ENCODE data around the gene TMEM47.
A peak's percentile ranks its signal among the peaks of the same experiment; 100 is the strongest.

Gene TMEM47

DNA sequence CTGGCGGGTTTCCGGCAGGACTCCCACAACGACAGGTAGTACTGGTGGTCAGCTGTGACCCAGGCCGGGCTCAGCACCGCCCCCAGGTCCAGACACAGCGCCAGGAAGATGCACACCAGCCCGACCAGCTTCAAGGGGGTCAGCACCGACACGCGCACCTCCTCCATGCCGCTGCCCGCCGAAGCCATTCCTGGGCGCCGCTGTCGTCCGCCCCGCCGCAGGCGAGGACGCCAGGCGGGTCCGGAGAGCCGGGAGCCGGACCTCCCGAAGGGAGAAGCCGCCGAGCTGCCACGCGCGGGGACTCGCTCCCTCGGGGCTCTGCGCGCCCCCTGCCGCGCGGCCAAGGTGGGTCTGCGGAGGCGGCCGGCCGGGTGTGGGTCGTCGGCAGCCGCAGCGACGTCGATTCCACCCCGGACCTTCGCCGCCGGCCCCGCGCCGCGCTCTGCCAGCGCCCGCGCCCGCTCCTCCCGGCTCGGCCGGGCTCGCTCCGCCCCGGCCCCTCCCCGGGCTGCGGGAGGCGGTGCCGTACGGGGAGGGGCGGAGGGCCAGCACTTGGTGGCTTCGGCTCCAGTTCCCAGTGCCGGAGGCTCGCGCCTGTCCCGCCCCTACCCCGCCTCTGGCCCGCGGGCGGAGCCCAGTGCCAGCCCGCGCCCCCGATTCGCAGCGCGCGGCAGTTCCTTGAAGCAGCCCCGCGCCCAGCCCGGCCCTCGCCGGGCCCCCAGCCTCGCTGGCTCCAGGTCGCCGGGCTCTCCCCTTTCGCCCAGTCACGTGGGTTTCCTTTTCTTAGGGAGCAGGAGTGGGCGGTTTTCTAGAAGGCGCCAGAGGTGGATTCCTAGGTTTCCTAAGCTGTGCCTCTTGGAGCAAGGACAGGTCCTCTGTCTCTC, at the start of gene TMEM47:
Gene TMEM47, minus strand, starts transcription at position 444 of the 884 bp plus-strand sequence. Its CDS starts 256 bp downstream, at position 188.
- DNase-seq: no peak

DNA sequence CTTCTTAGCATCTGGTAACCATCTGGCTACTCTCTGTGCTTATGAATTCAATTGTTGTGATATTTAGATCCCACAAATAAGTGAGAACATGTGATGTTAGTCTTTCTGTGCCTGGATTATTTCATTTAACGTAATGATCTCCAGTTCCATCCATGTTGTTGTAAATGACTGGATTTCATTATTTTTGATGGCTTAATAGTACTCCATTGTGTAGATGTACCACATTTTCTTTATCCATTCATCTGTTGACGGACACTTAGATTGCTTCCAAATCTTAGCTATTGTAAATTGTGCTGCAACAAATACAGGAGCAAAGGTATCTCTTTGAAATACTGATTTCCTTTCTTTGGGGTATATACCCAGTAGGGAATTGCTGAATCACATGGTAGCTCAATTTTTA, 30.0 kb upstream of the TMEM47 start:
- DNase-seq: no peak

DNA sequence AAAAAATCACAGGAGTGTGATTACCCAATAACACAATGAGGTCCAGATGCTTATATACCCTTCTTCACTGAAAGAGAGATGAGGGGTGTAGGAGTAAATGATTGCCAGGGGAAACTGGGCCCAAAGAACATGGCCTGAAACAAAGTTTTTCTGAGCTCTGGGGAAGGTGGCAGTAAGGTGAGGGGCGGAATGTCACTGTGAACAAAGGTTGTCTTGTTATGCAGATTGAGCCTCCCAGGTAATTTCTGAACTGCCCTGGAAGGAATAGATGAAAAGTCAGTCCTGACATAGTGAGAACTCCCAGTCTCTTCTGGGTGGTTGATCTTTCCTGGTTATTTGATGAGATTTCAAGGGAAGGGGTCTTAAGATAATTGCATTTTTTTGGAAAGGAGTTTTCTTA, 2.5 kb upstream of the TMEM47 start:
- no peak for DNase-seq

DNA sequence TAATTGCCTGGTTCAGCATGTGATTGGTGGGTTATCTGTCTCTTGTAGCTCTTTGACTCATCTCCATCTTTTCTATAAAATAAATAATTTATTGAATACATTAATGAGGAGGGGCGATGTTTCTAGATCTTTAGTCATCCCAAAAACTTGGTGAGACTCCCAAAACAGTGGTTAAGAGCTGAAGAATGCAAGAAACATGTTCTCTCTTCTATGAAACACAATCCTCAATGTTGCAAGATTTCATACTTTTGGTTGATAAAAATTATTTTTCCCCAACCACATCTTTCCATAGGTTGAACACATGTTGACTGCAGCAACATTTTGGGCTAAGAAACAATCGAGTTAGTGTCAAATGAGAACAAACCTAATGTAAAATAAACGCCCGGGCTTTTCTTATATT, 1.2 kb upstream of the TMEM47 start:
- no peak for DNase-seq

DNA sequence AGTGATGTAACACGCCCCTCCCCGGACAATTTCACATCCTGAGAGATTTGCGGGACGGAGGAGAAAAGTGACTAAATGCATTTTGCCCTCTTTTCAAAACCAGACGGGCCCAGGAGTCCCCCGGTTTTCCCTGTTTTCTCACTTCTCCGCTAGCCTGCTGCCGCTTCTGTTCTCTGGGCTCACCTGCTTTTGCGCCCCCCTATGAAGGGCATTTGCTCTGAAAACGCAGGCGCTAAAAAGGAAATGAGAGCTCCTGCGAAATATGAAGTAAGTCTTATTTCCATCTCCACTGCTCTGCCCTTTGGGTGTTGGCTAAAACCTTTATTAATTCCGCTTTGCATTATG, 613 bp upstream of the TMEM47 start:
- DNase-seq: no peak

DNA sequence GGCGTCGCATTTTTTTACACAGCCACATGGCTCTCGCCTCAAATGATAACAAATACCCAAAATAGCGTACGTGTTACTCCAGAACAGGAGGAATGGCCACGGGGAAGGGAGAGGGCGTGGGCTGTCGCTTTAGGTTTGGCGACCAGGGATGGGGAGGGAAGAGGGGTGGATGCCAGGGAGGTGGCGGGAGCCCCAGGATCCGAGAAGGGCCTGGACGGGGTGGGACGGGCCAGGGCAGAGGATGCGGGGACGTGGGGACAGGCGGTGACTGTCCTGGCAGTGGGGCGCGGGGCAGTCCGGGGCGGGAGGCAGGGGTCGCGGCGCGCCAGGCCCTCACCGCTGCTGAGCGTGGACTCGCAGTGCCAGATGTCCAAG, 631 bp downstream of the TMEM47 start:
- no peak for DNase-seq

DNA sequence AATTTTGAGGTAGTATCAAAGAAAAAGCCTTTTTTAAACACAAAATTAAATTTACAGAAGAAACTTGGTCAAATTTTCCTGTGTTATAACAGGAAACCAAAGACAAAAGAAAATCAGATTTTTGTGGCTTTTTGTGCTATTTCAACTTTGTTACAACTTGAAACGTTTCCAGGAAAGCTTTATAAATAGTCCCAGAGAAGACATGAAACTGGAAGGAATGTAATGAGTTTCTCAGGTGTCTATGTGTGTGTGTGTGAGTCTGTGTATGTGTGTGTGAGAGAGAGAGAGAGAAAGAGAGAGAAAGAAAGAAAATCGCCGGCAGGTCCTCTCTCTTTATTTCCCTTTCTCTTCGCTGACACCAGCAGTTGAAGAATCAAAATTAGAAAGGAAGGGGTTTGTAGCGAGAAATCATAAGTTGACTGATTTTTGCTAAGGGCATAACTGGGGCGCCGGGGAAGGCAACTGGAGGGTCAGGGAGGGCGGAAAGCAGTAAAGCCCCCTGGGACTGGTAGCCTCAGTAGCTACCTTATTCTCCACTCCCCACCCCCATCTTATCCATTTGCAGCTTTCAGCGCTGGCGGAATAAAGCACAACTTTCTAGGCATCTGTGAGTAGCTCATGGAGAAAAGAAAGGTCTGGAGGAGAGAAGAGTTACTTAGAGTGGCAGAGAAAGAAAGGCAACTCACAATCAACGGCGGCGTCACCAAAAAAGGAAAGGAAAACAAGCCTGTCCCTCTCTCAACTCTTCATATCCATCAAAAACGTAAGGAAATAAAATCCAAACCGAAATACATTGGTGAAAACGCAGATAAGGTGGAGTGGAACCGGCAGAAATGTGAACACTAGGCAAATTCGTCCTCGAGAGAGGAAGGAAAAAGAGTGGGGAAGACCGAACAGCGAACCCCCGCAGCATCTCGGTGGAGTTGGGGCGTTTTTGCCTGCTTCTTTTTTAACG, 1.3 kb downstream of the TMEM47 start:
- no peak for DNase-seq

DNA sequence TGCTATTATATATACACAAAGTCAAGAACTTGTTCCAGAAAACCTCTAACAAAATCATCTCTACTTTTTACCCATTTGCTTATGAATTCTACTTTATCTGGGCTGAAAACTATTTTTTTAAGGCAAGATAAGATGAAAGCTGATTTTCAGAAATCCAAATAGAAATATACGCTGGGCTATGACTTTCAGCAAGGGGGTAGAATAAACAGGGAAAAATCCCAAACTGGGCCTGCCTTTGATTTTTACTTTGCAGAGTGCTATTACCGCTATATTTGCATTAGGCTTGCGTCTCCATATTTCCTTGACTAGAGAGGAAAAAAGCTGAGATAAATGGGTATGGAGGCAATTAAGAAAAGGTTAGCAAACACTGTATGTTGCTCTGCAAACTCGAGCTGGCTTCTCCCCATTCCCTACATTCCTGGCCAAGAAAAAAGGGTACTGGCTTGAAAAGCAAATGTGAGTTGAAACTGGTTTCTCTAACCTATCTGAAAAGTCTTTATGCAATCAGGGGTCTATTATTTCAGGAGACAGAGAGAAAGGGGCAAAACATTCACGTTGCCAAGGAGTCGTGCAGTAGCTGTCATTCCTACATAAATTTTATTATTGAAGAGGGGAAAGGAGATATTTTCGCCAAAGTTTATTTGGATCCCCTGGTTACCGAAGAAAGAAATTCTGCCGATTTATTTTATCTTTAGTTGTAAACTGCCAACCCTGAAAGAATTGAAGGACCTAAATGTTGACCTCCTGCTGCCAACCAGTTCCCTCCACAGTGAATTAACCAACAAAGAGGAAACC, 2.2 kb downstream of the TMEM47 start:
- DNase-seq: no peak

DNA sequence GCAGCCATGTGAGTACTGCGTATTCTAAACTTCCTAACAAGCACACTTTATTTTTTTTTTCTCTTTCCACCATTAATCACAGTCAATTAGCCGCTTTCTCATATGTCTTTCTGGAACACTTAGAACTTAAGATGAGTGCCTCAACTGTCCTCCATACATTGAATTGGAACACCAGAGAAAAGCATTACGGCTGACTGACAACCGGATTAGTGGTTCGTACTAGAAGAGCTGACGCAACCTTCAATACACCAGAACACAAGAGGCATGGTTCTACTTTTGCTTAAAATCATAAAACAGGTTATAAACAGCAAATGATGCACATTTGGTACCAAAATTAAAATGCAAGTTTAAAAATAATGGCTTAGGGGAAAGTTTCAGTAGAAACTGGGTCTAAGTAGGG, 3.3 kb downstream of the TMEM47 start:
- no peak for DNase-seq

DNA sequence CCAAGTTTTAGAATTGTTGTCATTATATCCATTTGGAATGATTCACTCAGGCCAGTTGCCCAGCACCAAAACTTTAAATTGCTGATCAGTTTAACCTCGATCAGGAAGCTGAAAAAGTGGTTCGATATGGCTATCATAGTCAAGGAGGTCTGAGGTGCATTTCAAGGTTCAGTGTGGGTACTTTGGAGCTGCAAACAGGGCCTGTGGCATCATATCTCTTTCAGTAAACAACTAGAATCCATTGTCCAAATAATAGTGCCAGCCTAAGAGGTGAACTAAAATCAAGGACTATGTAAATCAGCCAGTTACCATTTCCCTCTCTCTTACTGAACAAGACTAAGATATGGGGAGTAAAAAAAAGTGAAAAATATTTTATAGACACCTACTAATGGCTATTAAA, 14.2 kb downstream of the TMEM47 start:
- DNase-seq: no peak

DNA sequence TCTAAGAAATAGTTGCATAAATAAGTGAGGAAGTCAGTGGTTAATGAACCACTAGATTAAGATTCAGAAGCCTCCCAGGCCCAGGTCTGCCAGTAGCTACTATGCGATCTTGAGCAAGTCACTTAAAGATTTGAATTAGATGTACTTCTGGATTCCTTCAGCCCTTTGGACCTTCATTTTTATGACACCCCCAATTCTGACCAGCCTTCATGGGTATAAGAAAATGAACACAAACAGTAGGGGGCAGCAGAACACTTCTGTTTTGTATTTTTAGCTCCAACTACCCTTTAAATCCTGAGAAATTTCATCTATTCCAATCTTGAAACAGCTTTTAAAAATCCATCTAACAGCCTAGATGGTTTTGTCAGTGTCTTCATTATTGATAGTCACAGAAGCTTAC, 19.0 kb downstream of the TMEM47 start:
- DNase-seq: peak; percentile 43

DNA sequence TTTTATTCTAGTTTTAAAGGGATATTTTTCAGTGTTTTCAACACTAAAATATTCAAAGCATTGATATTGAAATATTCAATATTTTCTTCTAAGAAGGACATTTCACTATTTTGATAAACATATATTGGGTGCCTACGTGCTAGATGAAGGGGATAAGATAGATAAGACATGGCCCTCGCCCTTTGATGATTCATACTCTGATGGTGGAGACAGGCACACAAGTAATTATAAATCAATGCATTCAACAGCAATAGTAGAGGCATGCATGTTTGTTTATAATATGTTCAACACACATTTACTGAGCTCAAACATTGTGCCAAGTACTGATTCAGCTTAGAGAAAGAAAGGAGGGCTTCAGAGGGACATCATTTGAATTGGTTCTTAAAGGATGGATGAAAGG, 22.7 kb downstream of the TMEM47 start:
- no peak for DNase-seq

DNA sequence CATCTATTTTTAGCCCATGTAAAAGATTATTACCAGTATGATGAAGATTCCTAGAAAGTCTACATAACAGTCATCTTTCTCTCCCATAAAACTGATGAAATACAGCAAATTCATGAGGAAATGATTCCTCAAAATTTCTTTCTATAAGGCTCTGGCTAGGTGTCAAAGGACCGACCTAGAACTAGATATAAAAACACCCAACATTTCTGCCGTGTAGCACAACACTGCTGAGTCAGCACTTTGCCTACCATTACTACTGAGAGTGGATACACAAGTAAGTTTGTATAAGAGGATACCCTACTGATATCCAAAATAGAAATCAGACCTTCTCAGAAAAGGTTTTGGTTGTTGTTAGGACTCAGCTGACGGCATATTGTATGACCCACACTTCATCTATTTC, 24.7 kb downstream of the TMEM47 start:
- no peak for DNase-seq

DNA sequence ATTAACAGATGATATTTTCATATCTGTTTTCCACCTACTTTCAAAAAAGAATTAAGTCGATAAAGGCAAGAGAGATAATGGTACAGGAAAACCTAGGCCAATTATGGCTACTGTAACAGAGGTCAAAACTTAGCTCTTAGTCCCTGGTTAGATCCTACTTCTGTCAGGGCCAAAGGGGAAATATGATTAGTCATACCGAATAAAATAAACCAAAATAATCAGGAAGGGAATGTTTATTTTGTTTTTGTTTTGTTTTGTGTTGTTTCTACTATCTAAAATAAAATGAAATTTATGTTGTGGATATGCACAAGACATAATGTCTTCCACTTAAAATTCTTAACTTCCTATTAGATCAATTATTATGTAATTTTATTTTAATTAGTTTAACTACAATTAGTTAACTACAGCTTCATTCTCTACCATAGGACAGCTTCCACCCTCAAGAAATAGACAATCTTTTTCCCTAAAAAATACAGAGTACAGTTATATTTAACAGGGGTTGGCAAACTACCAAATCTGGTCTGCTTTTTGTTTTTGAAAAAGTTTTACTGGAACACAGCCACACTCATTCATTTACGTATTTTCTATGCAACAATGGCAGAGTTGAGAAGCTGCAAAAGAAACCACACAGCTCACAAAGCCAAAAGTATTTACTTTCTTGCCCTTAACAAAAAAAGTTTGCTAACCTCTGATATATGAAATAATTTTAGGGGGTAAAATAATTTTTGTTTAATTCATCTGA, 25.4 kb downstream of the TMEM47 start:
- no peak for DNase-seq

DNA sequence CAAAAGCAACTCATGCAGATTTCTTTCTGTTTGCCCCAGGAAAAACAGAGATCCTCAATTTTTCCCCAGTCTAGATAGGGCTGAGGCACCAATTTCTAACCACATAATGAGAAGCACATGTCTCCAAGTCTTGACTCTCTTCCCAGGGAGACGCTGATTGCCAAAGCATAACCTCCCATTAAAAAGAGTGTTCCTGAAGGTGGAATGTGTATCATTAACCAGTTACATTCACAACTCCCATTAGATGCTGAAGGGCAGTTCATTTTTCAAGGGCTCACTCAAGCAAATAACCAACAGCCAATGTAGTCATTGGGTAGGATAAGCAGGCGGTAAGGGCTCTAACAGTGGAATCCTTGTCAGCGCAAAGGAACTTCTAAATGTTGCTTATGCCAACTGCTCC, 27.5 kb downstream of the TMEM47 start:
- DNase-seq: no peak

DNA sequence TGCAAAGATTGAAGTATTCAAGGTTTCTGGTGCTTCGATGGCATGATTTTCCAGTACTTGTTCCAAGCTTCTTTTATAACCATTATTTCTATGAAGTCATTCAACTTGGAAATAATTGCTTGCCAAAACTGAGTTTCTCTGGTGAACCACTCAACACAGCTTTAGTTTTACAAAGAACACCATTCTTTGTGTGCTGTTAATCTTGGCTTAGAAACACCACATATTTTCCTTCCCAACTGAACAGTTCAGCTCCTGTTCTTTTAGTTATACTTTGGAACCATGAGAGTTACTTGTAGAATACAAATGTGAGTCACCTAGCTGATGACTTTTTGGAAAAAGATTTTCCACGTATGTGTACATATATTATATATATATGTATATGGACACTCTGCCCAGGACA, 32.7 kb downstream of the TMEM47 start:
- DNase-seq: no peak

DNA sequence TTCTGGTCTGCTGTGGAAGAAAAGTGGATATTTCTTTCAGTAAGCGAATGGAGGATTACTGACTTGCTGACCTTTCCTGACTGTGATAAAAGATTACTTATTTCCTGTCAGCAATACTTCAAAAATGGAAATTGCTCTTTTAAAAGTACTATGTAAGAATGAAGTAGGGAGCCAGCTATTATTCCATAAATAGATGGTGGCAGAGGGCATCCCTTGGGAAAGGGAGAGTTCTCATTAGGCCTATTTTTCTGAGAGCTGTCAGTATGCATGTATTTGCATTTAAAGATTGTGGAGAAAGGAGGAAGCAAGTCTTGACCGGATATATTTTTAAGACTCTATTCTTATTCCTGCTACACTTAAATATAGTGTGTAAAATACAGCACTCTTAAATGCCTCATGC, 37.2 kb downstream of the TMEM47 start:
- no peak for DNase-seq

DNA sequence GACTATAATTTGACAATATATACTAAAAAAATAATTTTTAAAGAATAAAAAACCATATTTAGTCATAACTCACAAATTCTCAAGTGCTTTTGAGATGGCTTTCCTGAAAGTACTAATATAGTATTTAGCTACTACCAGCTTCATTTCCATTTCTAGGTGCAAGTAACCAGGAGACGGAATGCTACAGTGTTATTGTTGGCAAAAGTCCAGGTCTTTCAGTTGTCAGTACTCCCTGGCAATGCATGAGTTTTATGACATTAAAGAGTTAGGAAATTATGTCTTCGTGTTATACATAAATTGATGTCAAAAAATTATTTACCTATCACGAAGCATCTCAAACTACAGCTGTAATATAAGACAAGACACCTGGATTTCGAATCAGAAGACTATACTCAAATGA, 45.0 kb downstream of the TMEM47 start:
- DNase-seq: no peak

DNA sequence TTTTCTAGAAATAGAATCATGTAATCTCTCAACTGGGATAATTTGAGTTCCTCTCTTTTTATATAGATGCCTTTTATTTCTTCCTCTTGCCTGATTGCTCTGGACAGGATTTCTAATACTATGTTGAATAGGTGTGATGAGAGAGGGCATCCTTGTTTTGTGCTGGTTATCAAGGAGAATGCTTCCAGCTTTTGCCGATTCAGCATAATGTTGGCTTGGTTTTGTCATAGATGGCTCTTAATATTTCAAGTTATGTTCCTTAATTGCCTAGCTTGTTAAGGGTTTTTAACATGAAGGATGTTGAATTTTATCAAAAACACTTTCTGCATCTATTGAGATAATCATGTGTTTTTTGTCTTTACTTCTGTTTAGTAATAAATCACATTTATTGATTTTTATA, 58.7 kb downstream of the TMEM47 start:
- no peak for DNase-seq

DNA sequence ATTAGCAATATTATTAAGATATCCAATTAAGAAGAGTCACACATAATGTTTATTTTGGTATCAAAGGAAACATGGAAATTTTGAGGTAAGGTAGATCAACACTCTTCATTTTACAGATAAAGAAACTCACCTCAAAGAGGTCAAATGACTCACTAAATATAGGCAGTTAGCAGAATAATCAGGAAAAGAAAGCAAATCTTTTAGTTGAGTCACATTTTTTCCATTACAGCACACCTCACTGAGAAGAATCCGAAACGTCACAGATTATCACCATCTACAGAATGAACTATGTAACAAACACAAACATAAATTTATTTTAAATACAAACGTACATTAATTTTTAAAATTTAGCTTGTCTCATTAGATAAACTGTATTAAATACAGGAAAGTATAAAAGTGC, 70.1 kb downstream of the TMEM47 start:
- no peak for DNase-seq

DNA sequence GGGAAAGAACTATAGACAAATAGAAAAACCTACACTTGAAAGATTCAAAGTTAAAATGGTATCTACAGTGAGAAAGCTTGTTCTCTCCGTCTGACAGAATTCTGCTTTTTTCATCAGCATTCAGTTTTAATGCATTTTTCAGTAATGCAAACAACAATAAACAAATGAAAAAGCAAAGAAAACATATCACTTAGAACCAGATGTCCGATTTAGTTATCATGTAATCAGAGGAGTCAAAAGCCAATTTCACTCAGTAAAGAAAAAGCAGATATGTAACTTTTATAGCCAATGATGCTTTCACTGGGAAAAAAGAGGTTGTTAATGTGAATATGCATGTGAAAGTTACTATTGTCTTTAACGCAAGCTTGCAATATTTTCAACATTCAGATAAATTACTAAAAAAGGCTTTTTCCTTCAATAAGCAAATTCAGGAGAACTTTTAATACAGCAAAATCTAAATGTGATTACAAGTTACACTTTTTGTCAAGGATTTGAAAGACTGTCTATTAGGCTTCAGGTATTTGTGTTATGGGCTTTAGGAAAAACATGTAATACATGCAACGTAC, 70.7 kb downstream of the TMEM47 start:
- DNase-seq: no peak

DNA sequence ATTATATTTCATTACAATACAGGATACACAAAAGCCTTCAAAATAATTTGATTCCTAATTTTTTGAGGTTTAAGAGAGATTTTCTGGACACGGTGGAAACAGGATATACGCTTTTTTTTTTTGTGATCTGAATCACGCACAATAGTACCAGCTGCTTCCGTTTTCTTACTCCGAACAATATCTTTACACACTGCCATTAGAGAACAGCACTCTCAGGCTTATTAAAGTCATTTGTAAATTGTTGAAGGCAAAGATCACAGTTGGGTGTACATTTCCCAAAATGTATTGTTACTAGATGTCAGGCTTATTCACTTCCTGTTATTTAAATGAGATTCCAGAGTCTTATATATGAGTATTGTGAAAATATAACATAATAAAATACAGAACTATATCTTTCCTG, 71.5 kb downstream of the TMEM47 start:
- DNase-seq: no peak
